ENCODE measurements around the gene KLF15. TPM values are rescaled to one million over a fixed set of nuclear protein-coding genes. Genes with fewer than 3 reads are reported as not detected.
A peak's percentile ranks its signal among the peaks of the same experiment; 100 is the strongest.

The KLF15 gene
- total RNA-seq, 1 experiment from 2014 or later: 0.03 TPM

DNA sequence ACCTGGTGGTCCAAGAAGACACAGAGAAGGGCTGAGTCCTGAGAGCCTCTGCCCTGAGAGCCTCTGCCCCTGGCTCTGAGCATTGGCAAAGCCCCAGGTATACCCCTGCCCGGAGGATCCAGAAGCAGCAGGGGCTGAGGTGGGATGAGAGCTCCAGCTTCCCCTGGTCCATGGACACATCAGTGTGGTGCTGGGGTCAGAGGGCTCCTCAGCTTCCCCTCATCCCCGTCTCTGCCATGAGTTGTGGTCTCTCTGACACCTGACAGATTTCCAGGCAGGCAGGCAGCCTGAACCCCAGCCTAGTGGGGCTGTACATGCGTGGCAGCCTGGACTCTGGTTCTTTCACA, 3.5 kb upstream of the KLF15 start:
- DNase-seq (ENCODE audit: low spot score): no peak

- no peak for DNase-seq (ENCODE audit: low spot score)
Observed at GRCh38 chr3:126360046-126360713, 3.0 kb upstream of the KLF15 start.

DNA sequence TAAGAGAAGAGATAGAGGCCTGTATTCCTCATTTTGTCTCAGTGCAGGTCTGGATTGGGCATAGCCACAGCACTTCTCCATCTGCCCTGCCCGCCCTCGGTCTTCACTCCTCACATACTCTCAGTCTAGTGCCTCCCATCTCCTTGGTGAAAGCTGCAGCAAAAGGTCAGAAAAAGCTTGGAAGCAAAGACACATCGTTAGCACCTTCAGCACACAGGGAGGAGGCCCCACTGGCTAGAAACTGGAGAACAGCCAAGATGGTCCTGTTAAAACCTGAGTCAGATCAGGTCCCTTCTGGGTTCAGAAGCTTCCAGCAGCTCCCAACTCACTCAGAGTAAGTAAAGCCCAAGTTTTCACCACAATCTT, 1.6 kb upstream of the KLF15 start:
- DNase-seq (ENCODE audit: low spot score): no peak

DNA sequence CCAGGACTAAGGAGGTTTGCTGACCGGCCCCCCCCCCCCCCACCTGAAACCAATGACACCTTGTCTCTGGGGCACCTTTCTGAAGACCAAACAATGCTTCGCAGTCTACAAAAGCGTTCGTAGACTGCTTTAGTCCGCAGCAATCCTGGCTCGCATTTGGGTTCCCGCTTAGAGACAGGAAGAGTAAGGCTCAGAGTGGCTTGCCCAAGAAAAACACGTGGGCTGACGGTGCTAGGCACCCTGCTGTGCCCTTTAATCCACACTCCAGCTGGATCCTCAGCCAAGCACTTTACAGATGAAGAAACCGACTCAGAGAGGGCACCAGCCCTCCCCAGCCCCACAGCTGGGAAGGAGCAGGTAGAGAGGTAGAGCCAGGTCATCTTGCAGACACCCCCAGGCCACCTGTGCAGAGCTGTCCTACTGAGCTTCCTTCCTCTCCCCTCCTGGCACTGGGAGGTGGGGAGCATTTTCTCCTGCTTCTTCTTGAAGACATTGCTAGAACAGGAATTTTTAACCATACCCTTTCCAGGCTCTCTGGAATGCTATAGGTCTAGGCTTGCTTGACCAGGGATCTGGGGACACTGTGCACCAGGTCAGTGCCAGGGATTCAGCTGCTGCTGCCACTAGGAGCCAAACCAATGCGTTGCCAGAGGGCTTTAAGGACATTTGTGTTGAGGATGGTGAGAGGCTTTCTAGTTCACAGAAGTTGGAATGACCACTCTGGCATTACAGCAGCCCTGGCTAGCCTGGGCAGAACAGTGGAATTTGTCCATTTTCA, 1.0 kb upstream of the KLF15 start:
- peak; percentile 8 for DNase-seq (ENCODE audit: low spot score)

GRCh38 chr3:126356373-126357264, 589 bp downstream of the KLF15 start:
- no peak for DNase-seq (ENCODE audit: low spot score)

- no peak for DNase-seq (ENCODE audit: low spot score)
Observed at GRCh38 chr3:126355777-126356372, 1.3 kb downstream of the KLF15 start.

- no peak for DNase-seq (ENCODE audit: low spot score)
Observed at GRCh38 chr3:126355251-126355650, 2.0 kb downstream of the KLF15 start.

DNA sequence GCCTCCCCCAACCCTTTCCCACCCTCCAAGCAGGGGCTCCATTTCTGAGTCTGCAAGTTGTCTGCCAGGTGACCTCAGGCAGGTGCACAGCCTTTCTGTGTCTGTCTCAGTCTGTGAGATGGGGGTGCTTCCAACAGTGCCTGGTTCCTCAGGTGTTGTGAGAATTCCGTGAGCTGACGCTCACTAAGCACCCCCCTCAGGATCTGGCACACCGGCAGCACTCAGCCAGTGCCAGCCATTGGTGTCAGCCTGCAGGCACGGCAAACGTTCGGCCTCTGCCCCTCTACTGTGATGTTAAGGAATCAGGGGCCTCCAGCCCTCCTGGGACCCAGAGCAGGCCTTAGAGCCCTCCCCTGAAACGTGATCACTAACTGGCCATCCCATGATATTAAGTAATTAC, 2.4 kb downstream of the KLF15 start:
- DNase-seq (ENCODE audit: low spot score): no peak

- DNase-seq (ENCODE audit: low spot score): no peak
Observed at GRCh38 chr3:126353694-126354321, 3.4 kb downstream of the KLF15 start.

GRCh38 chr3:126352476-126353454, 4.4 kb downstream of the KLF15 start:
- DNase-seq (ENCODE audit: low spot score): no peak

- no peak for DNase-seq (ENCODE audit: low spot score)
Observed at GRCh38 chr3:126351771-126352475, 5.3 kb downstream of the KLF15 start.

DNA sequence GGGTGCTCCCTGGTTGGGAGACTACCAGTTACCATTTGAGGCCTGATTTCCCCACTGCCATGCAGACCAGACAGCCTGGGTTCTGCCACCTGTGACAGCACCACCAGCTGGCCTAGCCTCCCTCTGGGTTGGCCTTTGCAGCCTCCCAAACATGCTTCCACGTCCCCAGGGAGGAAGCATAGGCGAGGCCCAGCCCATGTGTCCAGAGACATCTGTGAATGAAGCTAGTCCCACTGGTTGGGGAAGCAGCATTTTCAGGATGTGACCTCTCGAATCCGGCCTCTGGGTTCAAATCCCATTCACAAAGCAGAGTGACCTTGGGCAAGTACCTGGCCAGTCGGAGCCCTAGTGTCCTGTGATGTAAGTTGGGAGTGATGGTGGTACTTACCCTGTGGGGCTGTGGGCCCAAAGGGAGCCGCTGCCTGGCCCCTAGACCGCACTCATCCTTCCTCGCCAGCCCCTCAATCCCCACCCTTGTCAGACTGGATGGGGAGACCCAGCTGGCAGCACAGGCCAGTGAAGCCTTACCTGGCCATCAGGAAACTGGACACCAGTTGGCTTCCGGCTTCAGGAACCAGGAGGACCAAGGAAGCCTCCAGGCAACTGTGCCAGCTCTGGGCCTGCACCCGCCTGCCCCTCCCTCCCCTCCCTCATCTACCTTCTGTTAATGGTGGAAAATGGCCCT, 6.0 kb downstream of the KLF15 start:
- no peak for DNase-seq (ENCODE audit: low spot score)

GRCh38 chr3:126350502-126351085, 6.6 kb downstream of the KLF15 start:
- no peak for DNase-seq (ENCODE audit: low spot score)

- no peak for DNase-seq (ENCODE audit: low spot score)
Observed at GRCh38 chr3:126349611-126350501, 7.4 kb downstream of the KLF15 start.

DNA sequence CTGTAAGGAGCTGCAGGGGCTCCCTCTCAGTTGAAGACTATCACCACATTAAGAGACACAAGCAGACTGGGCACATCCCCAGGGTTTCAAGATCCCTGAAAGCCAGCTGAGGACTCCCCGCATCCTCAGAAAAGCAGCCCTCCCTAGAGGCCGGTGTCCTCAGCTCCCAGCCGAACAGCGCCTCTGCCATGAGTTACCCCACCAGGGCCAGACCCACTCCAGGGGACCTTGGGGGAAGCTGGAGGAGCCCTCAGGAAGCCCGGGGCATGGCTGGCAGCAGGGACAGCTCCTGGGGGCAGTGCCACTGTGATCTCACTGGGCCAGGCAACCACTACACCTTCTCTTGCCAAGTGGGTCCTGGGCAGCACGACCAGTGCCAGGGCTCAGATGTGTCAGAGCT, 8.1 kb downstream of the KLF15 start:
- no peak for DNase-seq (ENCODE audit: low spot score)

- DNase-seq (ENCODE audit: low spot score): no peak
Observed at GRCh38 chr3:126348308-126348920, 8.8 kb downstream of the KLF15 start.

DNA sequence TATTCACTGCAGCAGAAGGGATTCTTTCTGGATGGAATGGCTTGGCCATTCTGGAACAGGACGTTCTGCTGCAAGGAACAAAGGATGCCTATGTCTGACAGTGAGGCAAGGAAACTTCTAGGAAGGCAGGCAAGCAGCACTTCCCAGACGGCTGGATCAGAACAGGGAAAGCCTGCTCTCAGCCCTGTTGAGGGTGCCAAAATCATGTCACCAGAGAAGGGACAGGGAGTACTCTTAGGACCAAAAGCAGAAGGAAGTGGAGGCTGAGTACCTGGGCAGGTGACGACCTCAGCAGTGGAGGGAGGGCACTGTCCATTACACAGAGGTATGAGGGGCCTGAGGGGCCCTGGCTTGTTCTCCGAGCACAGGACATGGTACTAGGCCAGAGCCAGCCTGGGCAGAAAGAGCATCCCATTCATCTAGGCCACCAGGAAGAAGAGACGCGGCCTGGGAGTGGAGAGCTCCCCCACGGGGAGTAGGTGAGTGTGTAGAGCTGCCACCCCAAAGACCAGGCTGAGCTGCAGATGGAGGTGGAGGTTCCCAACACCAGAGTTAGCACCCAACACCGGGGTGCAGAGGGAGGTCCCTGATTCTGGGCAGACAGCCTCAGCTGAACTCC, 9.6 kb downstream of the KLF15 start:
- no peak for DNase-seq (ENCODE audit: low spot score)

Data from A172 (cell line).